Upper lobe of left lung (tissue), 6 donors: ENCODE results near the gene SORCS3. TPM values are rescaled to one million over a fixed set of nuclear protein-coding genes. Genes with fewer than 3 reads are reported as not detected.

Experiments
- ATAC-seq, 2 donors: fragments of 200-7000 bp; cut with Tn5 transposase; one replicate each; pipeline ENCODE4 v1.9.1; 2022; ENCODE audit warnings: mild to moderate bottlenecking in 2 of 2, moderate library complexity in 2 of 2; ENCODE audit not compliant: low FRiP score in 2 of 2
- DNase-seq, 2 donors: peaks; one replicate each; pipeline ENCODE4 v3.0.0-alpha.2; 2019 to 2020
- H3K27ac ChIP-seq, 4 donors: fragments of 200-600 bp; sonication (generic); one replicate each; pipeline ENCODE4 v1.5.1; 2016 to 2019
- H3K27me3 ChIP-seq, 4 donors: fragments of 200-600 bp; sonication (generic); one replicate each; pipeline ENCODE4 v1.5.1; 2017 to 2019
- H3K36me3 ChIP-seq, 4 donors: fragments of 200-600 bp; sonication (generic); one replicate each; pipeline ENCODE4 v1.5.1; 2016 to 2019
- H3K4me1 ChIP-seq, 4 donors: fragments of 200-600 bp; sonication (generic); one replicate each; pipeline ENCODE4 v1.5.1; 2018 to 2019
- H3K4me3 ChIP-seq, 4 donors: fragments of 200-600 bp; sonication (generic); one replicate each; pipeline ENCODE4 v1.5.1; 2017 to 2019; ENCODE audit warnings: mild to moderate bottlenecking in 2 of 4, moderate library complexity in 1 of 4
- H3K9me3 ChIP-seq, 4 donors: fragments of 200-600 bp; sonication (generic); one replicate each; pipeline ENCODE4 v1.5.1; 2018 to 2019
- EP300 ChIP-seq, 4 donors: sonication (generic); formaldehyde crosslinking; IDR thresholded peaks; one replicate each; pipeline ENCODE4 v1.5.1; 2017; ENCODE audit warnings: antibody characterized with exemption in 4 of 4, control low read depth in 2 of 4
- POLR2A ChIP-seq, 4 donors: fragments of 450-650 bp; IDR thresholded peaks; one replicate each; pipeline ENCODE4 v1.5.1; 2016 to 2017; ENCODE audit warnings: antibody characterized with exemption in 4 of 4, mild to moderate bottlenecking in 2 of 4
- POLR2AphosphoS5 ChIP-seq, 2 donors: sonication (generic); formaldehyde crosslinking; IDR thresholded peaks; one replicate each; pipeline ENCODE4 v1.5.1; 2017; ENCODE audit warnings: antibody characterized with exemption in 2 of 2
- WGBS, 2 donors: methylation state at CpG; one replicate each; pipeline ENCODE4 v1.1.5; 2017 to 2018; 5-methylcytosine and 5-hydroxymethylcytosine counted together
- total RNA-seq, 6 donors: library from RNA; depleted of rRNA in 4 of 6; stranded (reverse); fragments of >200 nt in 4 of 6; gene quantifications; one replicate each; pipeline versions ENCODE4 v1.1.0 to v1.2.1, GENCODE V29; 2016 to 2021
- TF ChIP-seq, protein P1 (sequence below), 6 experiments: fragments of 450-650 bp in 4 of 6; fragments of 200-600 bp in 2 of 6; sonication (generic) in 2 of 6; IDR thresholded peaks; one replicate each; pipeline ENCODE4 v1.5.1; 2016 to 2019; ENCODE audit warnings: antibody characterized with exemption in 6 of 6
- donor health status: DM: no; HTN: no; CAD: no; lungs with moderate emphysema.
- donor health status: DM: no; HTN: yes; CAD: no; lungs with severe emphysema.

The SORCS3 gene
- total RNA-seq, 6 donors from 2014 or later: not detected

DNA sequence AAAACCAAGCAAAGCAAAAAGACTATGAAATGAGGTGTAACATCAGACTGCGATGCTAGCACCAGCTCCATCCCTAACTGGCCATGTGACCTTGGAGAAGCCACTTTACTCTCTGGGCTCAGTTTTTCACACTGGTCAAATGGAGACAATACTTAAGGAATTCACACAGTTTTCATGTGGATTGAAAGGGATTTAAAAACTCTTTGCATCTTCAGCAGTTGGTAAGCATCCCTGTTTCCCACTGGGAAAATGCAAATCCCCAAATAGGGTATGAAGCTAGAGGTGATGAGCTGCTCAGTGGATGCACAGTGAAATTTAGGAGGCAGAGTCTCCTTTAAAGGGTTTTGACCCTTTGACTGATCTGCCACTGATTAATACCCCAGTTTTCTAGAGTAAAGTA lies 240.7 kb downstream of the SORCS3 start:
- 59 to 80% methylated on average over 1 of the region's 1 CpG for WGBS, 2 donors
- no peak for TF ChIP-seq POLR2AphosphoS5 (IDR thresholded peaks at IDR 0.05)
- TF ChIP-seq, protein P1, sequence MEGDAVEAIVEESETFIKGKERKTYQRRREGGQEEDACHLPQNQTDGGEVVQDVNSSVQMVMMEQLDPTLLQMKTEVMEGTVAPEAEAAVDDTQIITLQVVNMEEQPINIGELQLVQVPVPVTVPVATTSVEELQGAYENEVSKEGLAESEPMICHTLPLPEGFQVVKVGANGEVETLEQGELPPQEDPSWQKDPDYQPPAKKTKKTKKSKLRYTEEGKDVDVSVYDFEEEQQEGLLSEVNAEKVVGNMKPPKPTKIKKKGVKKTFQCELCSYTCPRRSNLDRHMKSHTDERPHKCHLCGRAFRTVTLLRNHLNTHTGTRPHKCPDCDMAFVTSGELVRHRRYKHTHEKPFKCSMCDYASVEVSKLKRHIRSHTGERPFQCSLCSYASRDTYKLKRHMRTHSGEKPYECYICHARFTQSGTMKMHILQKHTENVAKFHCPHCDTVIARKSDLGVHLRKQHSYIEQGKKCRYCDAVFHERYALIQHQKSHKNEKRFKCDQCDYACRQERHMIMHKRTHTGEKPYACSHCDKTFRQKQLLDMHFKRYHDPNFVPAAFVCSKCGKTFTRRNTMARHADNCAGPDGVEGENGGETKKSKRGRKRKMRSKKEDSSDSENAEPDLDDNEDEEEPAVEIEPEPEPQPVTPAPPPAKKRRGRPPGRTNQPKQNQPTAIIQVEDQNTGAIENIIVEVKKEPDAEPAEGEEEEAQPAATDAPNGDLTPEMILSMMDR (IDR thresholded peaks at IDR 0.05): no peak
- TF ChIP-seq POLR2A (IDR thresholded peaks at IDR 0.05): no peak
- TF ChIP-seq EP300 (IDR thresholded peaks at IDR 0.05): no peak
- Histone ChIP-seq H3K9me3 (no peaks in the 10 kb centered on the region), H3K4me3 (no peak overlapping the region), H3K27ac (no peak overlapping the region), H3K4me1 (no peaks in the 10 kb centered on the region), H3K36me3 (no peaks in the 10 kb centered on the region), H3K27me3 (no peaks in the 10 kb centered on the region)
- ATAC-seq (no peak), DNase-seq (no peak)

DNA sequence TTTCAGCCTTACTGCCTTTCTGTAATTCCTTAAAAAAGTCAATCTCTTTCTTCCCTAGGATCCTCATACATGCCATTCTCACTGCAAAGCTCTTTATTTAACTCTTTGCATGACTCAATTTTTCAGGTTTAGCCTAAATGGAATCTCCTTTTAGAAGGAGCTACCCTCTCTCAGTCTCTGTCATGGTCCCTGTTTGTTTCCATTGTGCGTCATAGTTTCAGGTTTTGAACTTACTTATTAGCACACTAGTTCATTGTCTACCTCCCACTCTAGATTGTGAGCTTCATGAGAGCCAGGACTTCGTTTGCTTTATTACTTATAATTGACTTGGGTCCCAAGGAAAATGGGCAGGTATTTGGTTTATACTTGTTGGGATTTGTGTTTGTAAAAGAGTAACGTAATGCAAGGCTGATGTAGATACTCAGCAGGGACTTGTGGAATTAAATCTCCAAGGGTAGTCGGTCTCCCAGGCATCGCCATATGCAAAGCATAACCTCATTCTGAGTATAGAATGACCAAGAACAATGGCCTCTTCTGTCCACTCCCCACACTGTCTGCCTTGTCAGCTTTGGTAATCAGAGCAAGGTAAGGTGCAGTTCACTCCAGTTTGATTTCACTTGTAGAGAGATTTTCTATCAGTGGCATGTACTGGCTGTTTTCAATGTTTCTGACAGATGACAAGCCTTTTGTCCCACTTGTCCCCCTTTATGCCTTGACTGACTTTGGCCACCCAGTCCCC lies 252.0 kb downstream of the SORCS3 start:
- Histone ChIP-seq H3K27me3 (no peaks in the 10 kb centered on the region), H3K4me1 (no peaks in the 10 kb centered on the region), H3K4me3 (no peak overlapping the region), H3K27ac (no peak overlapping the region), H3K36me3 (no peaks in the 10 kb centered on the region), H3K9me3 (peaks cover 3 to 21% (median 8%) of the 10 kb centered on the region in 4 donors)
- TF ChIP-seq POLR2A (IDR thresholded peaks at IDR 0.05): no peak
- TF ChIP-seq, protein P1 (IDR thresholded peaks at IDR 0.05): no peak
- TF ChIP-seq EP300 (IDR thresholded peaks at IDR 0.05): no peak
- no peak for TF ChIP-seq POLR2AphosphoS5 (IDR thresholded peaks at IDR 0.05)
- DNase-seq (no peak), ATAC-seq (no peak)
- 72 to 76% methylated on average over 5 of the region's 5 CpGs for WGBS, 2 donors

DNA sequence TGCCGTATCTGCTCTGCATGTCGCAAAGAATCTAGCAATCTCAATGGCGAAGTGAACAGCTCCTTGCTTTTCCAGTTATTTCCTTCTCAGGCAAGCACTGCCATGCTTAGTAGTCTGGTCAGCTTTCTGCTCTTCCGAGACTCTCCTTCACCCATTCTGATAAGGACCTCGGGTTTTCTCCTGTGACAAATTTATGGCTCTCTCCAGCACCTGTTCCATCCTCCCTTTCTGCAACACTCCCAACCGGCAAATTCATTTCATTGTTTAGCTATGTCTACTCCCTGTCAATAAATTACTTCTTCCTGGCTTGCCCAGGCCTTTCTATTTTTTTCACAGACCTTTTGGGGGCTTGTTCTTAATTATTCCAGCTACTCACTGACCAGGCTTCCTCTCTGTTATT lies 252.6 kb downstream of the SORCS3 start:
- no peak for TF ChIP-seq EP300 (IDR thresholded peaks at IDR 0.05)
- no peak for TF ChIP-seq POLR2AphosphoS5 (IDR thresholded peaks at IDR 0.05)
- TF ChIP-seq, protein P1 (IDR thresholded peaks at IDR 0.05): no peak
- no peak for TF ChIP-seq POLR2A (IDR thresholded peaks at IDR 0.05)
- H3K9me3 ChIP-seq: peaks cover 3 to 15% (median 6%) of the 10 kb centered on the region in 4 donors
- H3K27me3 ChIP-seq: no peaks in the 10 kb centered on the region
- no peaks in the 10 kb centered on the region for H3K36me3 ChIP-seq
- no peak overlapping the region for H3K27ac ChIP-seq
- DNase-seq (no peak), ATAC-seq (no peak)
- H3K4me3 ChIP-seq: no peak overlapping the region
- no peaks in the 10 kb centered on the region for H3K4me1 ChIP-seq
- whole genome bisulfite sequencing, 2 donors: 57 to 66% methylated on average over 6 of the region's 6 CpGs

DNA sequence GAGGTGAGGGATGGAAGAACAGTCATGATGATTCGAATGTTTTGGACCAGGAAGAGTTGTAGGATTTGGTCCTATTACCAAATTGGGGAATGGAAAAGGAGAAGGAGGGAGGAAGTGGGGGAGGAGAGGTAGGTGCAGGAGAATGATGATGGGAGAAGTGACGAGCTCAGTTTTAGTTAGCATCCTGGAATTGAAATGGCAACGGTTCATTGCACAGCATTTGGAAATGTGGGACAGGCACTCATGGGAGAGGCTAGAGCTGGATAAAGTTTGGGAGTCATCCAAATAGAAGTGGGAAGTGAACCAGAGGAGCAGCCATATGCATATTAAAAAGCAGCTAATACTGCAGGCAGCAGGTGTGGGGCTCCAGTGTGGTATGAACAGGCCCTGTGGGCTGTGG lies 253.6 kb downstream of the SORCS3 start:
- Histone ChIP-seq H3K4me1 (no peaks in the 10 kb centered on the region), H3K4me3 (no peak overlapping the region), H3K9me3 (peaks cover 0 to 11% (median 3%) of the 10 kb centered on the region in 4 donors), H3K27ac (no peak overlapping the region), H3K36me3 (no peaks in the 10 kb centered on the region), H3K27me3 (no peaks in the 10 kb centered on the region)
- no peak for ATAC-seq
- no peak for DNase-seq
- no peak for TF ChIP-seq EP300 (IDR thresholded peaks at IDR 0.05)
- no peak for TF ChIP-seq POLR2A (IDR thresholded peaks at IDR 0.05)
- TF ChIP-seq, protein P1 (IDR thresholded peaks at IDR 0.05): no peak
- TF ChIP-seq POLR2AphosphoS5 (IDR thresholded peaks at IDR 0.05): no peak
- WGBS, 2 donors: 77 to 78% methylated on average over 3 of the region's 3 CpGs

DNA sequence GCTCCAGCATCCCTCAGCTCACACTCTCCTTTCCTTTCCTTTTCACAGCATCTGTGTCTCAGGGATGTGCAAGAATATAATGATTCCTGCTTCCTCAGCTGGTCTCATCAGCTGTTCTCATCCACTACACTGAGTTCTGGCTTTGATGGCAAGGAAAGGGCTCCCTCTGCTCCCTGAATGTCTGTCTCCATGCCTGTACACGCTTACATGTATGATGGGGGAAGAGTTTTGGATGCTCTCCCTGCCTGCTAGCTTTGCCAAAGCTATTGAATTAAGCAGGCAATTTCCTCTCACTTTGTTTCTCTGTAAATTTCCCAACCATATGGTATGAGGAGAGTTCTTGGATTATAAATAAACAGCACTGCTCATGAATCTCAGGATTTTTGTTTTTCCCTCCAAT lies 254.5 kb downstream of the SORCS3 start:
- Histone ChIP-seq H3K27me3 (no peaks in the 10 kb centered on the region), H3K4me1 (no peaks in the 10 kb centered on the region), H3K36me3 (no peaks in the 10 kb centered on the region), H3K27ac (no peak overlapping the region), H3K4me3 (no peak overlapping the region), H3K9me3 (peaks cover 0 to 3% (median 1%) of the 10 kb centered on the region in 4 donors)
- TF ChIP-seq EP300 (IDR thresholded peaks at IDR 0.05) (no peak), POLR2AphosphoS5 (IDR thresholded peaks at IDR 0.05) (no peak), POLR2A (IDR thresholded peaks at IDR 0.05) (no peak)
- TF ChIP-seq, protein P1 (IDR thresholded peaks at IDR 0.05): no peak
- DNase-seq (no peak), ATAC-seq (no peak)
- 64 to 74% methylated on average over 1 of the region's 1 CpG for WGBS, 2 donors
